ENCODE results near the gene WWC1. TPM values are rescaled to one million over a fixed set of nuclear protein-coding genes. Genes with fewer than 3 reads are reported as not detected.

WWC1 gene
- total RNA-seq, 1 experiment from 2014 or later, result 13.2 TPM

- H3K27ac ChIP-seq, result no peak overlapping the region
- peaks cover 2% of the 10 kb centered on the region for H3K36me3 ChIP-seq
- no peaks in the 10 kb centered on the region for H3K9me3 ChIP-seq (replicated peaks)
- no peak overlapping the region for H3K4me3 ChIP-seq
- H3K4me1 ChIP-seq (replicated peaks), result peaks cover 2% of the 10 kb centered on the region
- H3K27me3 ChIP-seq (replicated peaks), result no peaks in the 10 kb centered on the region
- no peak for DNase-seq (ENCODE audit: low read depth in 1 of 2, low spot score in 2 of 2)
Measured at GRCh38 chr5:168415401-168415800, 124.0 kb downstream of the WWC1 start.

DNA sequence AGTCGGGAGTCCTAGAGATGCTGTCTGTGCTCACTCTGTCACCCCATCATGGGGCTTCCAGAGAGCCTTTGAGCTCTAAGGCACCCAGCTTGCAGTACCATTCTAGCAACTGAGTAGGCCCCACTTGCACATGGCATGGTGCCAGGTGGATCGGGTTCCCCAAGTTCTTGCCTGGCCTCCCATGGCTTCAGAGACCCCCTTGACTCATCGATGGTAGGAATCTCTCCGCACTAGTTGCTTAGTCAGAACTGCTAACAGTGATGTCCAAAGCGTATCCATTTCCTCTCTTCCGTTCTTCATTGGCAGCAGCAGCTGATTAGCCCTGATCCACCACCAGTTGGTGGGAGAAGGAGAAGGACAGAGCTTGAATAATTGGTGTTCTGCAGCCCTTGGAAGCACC is 124.5 kb downstream of the WWC1 start:
- peaks cover 4% of the 10 kb centered on the region for H3K36me3 ChIP-seq
- H3K9me3 ChIP-seq (replicated peaks), result no peaks in the 10 kb centered on the region
- no peak overlapping the region for H3K4me3 ChIP-seq
- H3K4me1 ChIP-seq (replicated peaks), result no peaks in the 10 kb centered on the region
- DNase-seq (ENCODE audit: low read depth in 1 of 2, low spot score in 2 of 2), result no peak
- H3K27ac ChIP-seq, result no peak overlapping the region
- no peaks in the 10 kb centered on the region for H3K27me3 ChIP-seq (replicated peaks)

- Histone ChIP-seq H3K36me3 (peaks cover 6% of the 10 kb centered on the region; the same call in 1 of the 2 replicates), H3K27ac (no peak overlapping the region), H3K4me1 (replicated peaks) (no peaks in the 10 kb centered on the region), H3K27me3 (replicated peaks) (no peaks in the 10 kb centered on the region), H3K4me3 (no peak overlapping the region), H3K9me3 (replicated peaks) (no peaks in the 10 kb centered on the region)
- no peak for DNase-seq (ENCODE audit: low read depth in 1 of 2, low spot score in 2 of 2)
Measured at GRCh38 chr5:168417731-168418429, 126.4 kb downstream of the WWC1 start.

GRCh38 chr5:168420461-168420860 is 129.0 kb downstream of the WWC1 start:
- Histone ChIP-seq H3K27ac (no peak overlapping the region), H3K9me3 (replicated peaks) (no peaks in the 10 kb centered on the region), H3K4me1 (replicated peaks) (peaks cover 4% of the 10 kb centered on the region; the same call in 1 of the 2 replicates), H3K27me3 (replicated peaks) (no peaks in the 10 kb centered on the region), H3K36me3 (peaks cover 6% of the 10 kb centered on the region; the same call in 1 of the 2 replicates), H3K4me3 (no peak overlapping the region)
- no peak for DNase-seq (ENCODE audit: low read depth in 1 of 2, low spot score in 2 of 2)

- no peak overlapping the region for H3K4me3 ChIP-seq
- no peak for DNase-seq (ENCODE audit: low read depth in 1 of 2, low spot score in 2 of 2)
- peaks cover 4% of the 10 kb centered on the region; the same call in 1 of the 2 replicates for H3K4me1 ChIP-seq (replicated peaks)
- no peaks in the 10 kb centered on the region for H3K9me3 ChIP-seq (replicated peaks)
- peaks cover 3% of the 10 kb centered on the region; the same call in 1 of the 2 replicates for H3K36me3 ChIP-seq
- no peaks in the 10 kb centered on the region for H3K27me3 ChIP-seq (replicated peaks)
- H3K27ac ChIP-seq, result no peak overlapping the region
Measured at GRCh38 chr5:168422431-168422830, 131.0 kb downstream of the WWC1 start.

DNA sequence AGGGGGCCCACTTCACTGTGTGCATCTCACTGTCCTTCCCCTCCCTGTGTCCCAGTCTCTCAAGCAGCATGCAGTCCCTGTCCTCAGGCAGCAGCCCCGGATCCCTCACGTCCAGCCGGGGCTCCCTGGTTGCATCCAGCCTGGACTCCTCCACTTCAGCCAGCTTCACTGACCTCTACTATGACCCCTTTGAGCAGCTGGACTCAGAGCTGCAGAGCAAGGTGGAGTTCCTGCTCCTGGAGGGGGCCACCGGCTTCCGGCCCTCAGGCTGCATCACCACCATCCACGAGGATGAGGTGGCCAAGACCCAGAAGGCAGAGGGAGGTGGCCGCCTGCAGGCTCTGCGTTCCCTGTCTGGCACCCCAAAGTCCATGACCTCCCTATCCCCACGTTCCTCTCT is 132.0 kb downstream of the WWC1 start:
- Histone ChIP-seq H3K4me3 (no peak overlapping the region), H3K4me1 (replicated peaks) (peaks cover 4% of the 10 kb centered on the region; the same call in 1 of the 2 replicates), H3K9me3 (replicated peaks) (no peaks in the 10 kb centered on the region), H3K27ac (no peak overlapping the region), H3K36me3 (peaks cover 3% of the 10 kb centered on the region; the same call in 1 of the 2 replicates), H3K27me3 (replicated peaks) (no peaks in the 10 kb centered on the region)
- no peak for DNase-seq (ENCODE audit: low read depth in 1 of 2, low spot score in 2 of 2)

- no peak overlapping the region for H3K4me3 ChIP-seq
- H3K27me3 ChIP-seq (replicated peaks), result no peaks in the 10 kb centered on the region
- no peak for DNase-seq (ENCODE audit: low read depth in 1 of 2, low spot score in 2 of 2)
- no peak overlapping the region for H3K27ac ChIP-seq
- H3K9me3 ChIP-seq (replicated peaks), result no peaks in the 10 kb centered on the region
- peaks cover 3% of the 10 kb centered on the region; the same call in 1 of the 2 replicates for H3K36me3 ChIP-seq
- peaks cover 4% of the 10 kb centered on the region; the same call in 1 of the 2 replicates for H3K4me1 ChIP-seq (replicated peaks)
Measured at GRCh38 chr5:168423971-168424370, 132.5 kb downstream of the WWC1 start.

- H3K4me3 ChIP-seq, result no peak overlapping the region
- peaks cover 3% of the 10 kb centered on the region; the same call in 1 of the 2 replicates for H3K36me3 ChIP-seq
- no peaks in the 10 kb centered on the region for H3K9me3 ChIP-seq (replicated peaks)
- H3K27ac ChIP-seq, result no peak overlapping the region
- no peaks in the 10 kb centered on the region for H3K27me3 ChIP-seq (replicated peaks)
- H3K4me1 ChIP-seq (replicated peaks), result peaks cover 4% of the 10 kb centered on the region; the same call in 1 of the 2 replicates
- DNase-seq (ENCODE audit: low read depth in 1 of 2, low spot score in 2 of 2), result no peak
Measured at GRCh38 chr5:168424594-168425323, 133.3 kb downstream of the WWC1 start.

- no peak overlapping the region for H3K4me3 ChIP-seq
- H3K36me3 ChIP-seq, result peaks cover 3% of the 10 kb centered on the region; the same call in 1 of the 2 replicates
- H3K4me1 ChIP-seq (replicated peaks), result peaks cover 4% of the 10 kb centered on the region; the same call in 1 of the 2 replicates
- no peak overlapping the region for H3K27ac ChIP-seq
- H3K9me3 ChIP-seq (replicated peaks), result no peaks in the 10 kb centered on the region
- H3K27me3 ChIP-seq (replicated peaks), result no peaks in the 10 kb centered on the region
- no peak for DNase-seq (ENCODE audit: low read depth in 1 of 2, low spot score in 2 of 2)
Measured at GRCh38 chr5:168426007-168426863, 134.8 kb downstream of the WWC1 start.

- Histone ChIP-seq H3K36me3 (peaks cover 6% of the 10 kb centered on the region; the same call in 1 of the 2 replicates), H3K4me3 (no peak overlapping the region), H3K4me1 (replicated peaks) (peaks cover 4% of the 10 kb centered on the region; the same call in 1 of the 2 replicates), H3K27me3 (replicated peaks) (no peaks in the 10 kb centered on the region), H3K27ac (no peak overlapping the region), H3K9me3 (replicated peaks) (no peaks in the 10 kb centered on the region)
- DNase-seq (ENCODE audit: low read depth in 1 of 2, low spot score in 2 of 2), result no peak
Measured at GRCh38 chr5:168426864-168427172, 135.4 kb downstream of the WWC1 start.

DNA sequence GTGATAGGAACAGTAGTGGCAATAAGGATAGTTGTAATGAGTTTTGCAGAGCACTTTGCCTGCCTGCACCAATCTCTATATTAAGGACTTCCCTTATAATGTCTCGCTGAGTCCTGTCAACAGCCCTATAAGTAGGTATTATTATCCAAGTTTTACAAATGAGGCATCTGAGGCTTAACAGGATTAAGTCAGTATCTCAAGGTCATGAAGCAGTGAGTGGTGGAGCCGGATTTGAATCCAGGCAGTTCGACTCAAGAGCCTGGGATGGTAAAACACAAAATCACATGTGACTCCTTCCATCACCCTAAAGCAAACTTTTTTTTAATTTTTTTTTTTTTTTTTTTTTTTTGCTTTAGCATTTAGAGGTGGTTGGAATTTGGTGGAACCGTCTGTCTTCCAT is 135.8 kb downstream of the WWC1 start:
- H3K27me3 ChIP-seq (replicated peaks), result no peaks in the 10 kb centered on the region
- peaks cover 4% of the 10 kb centered on the region; the same call in 1 of the 2 replicates for H3K4me1 ChIP-seq (replicated peaks)
- H3K27ac ChIP-seq, result no peak overlapping the region
- no peak for DNase-seq (ENCODE audit: low read depth in 1 of 2, low spot score in 2 of 2)
- peaks cover 6% of the 10 kb centered on the region; the same call in 1 of the 2 replicates for H3K36me3 ChIP-seq
- no peaks in the 10 kb centered on the region for H3K9me3 ChIP-seq (replicated peaks)
- no peak overlapping the region for H3K4me3 ChIP-seq

DNA sequence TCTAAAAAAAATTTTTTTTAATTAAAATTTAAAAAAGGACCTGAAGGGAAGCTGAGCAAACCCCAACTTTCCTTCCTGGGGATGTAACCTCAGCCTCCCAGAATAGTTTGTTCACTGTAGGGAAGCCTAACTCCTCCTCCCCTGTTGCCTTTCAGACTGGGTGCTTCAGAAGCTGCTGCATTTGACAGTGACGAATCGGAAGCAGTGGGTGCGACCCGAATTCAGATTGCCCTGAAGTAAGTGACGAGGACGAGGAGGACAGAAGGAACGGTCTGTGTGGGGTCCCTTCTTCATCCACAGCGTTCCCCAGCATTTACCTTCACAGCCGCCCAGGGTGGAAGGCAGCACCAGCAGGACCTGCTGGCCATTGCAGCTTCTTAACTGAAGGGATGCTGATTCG is 137.1 kb downstream of the WWC1 start:
- DNase-seq (ENCODE audit: low read depth in 1 of 2, low spot score in 2 of 2), result no peak
- Histone ChIP-seq H3K4me3 (no peak overlapping the region), H3K4me1 (replicated peaks) (peaks cover 4% of the 10 kb centered on the region; the same call in 1 of the 2 replicates), H3K9me3 (replicated peaks) (no peaks in the 10 kb centered on the region), H3K27ac (no peak overlapping the region), H3K27me3 (replicated peaks) (no peaks in the 10 kb centered on the region), H3K36me3 (peaks cover 6% of the 10 kb centered on the region; the same call in 1 of the 2 replicates)

- no peak for DNase-seq (ENCODE audit: low read depth in 1 of 2, low spot score in 2 of 2)
- H3K36me3 ChIP-seq, result peaks cover 6% of the 10 kb centered on the region; the same call in 1 of the 2 replicates
- no peaks in the 10 kb centered on the region for H3K27me3 ChIP-seq (replicated peaks)
- H3K27ac ChIP-seq, result no peak overlapping the region
- H3K4me3 ChIP-seq, result no peak overlapping the region
- H3K4me1 ChIP-seq (replicated peaks), result no peaks in the 10 kb centered on the region
- no peaks in the 10 kb centered on the region for H3K9me3 ChIP-seq (replicated peaks)
Measured at GRCh38 chr5:168430296-168430695, 138.9 kb downstream of the WWC1 start.
